HG03108 (cell line): ENCODE measurements around the gene UNC119.
"Not testable (repeated sequence)": the region's sequence is repeated elsewhere in the genome, so short reads cannot be mapped to it uniquely, and the experiment has no call there.

Experiments used
- ATAC-seq: cut with Tn5 transposase; IDR thresholded peaks from one replicate; pipeline ENCODE4 v1.9.1; 2021; ENCODE audit warnings: moderate library complexity; ENCODE audit not compliant: unreplicated experiment

Gene UNC119

DNA sequence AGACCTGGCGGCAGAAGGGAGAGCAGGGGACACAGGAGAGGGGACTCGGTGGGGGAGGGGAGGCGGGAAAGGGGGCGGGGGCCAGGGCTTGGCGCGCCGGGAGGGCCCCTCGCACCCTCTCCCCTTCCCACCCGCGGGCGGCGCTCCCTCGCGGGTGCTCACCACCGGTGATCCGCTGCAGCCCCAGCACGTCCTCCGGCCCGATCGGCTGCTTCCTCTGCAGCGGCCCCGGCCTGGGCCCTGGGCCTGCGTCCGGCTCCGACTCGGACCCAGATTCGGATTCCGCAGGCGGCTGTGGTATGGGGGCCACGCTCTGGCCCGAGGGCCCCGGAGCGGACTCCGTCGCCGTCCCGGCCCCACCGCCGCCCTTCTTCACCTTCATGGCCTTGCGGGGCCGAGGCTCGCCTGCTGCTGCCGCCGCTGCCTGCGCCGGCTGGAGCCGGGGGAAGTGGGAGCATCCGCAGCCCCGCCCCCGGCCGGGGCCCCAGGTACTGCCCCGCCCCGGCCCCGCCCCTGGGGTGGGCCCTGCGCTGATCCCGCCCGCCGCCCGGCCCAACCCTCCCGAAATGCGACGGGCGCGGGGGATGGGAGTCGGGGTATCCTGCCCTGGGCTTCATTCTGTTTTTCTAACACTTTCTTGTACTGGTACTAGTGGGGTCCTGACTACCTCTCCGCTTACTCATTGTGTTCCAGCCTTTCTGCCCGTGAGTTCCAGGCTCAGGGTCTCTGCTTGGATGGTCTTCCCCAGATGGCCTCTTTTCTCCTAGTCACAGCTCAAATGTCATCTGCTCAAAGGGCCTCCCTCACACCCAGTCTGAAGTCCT lies at the start of gene UNC119:
Gene UNC119 (minus strand): TSS at position 449 of the 824 bp plus-strand sequence. CDS start 67 bp downstream, at position 382.
- ATAC-seq: peak; percentile 59

DNA sequence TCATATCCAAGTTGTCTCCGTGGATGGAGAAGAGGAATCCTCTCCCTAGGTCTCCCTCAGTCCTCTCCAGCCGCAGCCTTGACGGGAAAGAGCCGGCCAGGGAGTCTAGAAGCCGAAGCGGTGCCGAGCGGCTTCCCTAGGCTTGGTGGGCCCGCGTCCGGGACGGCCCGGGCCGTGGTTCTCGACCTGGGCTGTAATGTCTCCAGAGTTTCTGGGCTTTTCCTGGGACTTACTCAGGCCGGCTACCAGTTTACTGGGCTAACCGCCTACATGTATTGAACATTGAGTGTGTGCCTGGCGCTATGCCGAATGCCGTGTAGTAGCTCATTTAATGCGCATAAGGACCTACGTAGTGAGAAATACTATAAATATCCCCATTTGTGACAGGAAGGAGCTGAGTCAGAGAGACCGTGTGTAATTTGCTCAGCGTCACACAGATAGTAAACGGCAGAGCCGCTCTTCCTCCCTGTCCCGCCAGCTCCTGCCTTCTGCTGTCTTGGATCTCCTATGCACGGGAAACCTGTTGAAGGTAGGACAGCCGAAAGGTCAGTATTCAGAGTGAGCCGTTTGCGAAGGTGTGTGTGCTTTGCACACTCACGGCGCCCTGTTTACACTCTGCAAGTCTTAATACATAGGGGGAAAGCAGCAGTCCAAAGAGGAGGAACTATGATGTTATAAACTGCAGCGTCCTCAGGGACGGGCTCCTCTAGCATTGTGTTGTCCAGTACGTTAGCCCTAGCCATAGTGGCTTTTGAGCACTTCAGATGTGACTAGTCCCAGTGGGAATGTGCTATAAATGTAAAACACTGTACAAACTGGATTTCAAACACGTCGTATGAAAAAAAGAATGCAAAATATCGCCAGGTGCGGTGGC lies 47.1 kb upstream of the UNC119 start:
- ATAC-seq: peak; percentile 38

DNA sequence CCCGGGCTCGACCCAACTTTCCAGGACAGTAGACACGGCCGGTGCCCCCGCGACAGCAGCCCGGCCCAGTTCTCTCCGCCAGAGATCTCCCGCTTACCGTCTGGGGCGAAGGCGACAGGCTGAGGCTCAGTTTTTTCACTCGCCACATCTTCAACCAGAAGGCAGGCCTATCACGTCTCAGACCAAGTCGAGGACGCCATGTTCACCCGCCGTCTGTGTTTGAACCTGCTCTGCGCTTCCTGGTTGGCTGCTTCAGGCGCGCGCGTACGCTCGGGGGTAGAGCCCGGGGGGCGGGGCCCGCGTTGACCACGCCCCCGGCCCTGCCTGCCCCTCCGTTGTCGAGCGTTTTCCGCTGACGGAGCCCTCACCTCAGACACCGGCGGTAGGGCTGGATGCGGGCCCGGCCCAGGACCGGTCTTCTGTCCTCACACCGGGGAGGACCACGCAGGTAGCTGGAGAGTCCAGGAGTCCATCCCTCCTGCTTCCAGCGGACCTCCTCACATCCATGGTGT lies 46.4 kb upstream of the UNC119 start, which contains the start of gene SPAG5:
Gene SPAG5 (minus strand): TSS at position 227 of the 512 bp plus-strand sequence. CDS start 79 bp downstream, at position 148.
- ATAC-seq: peak; percentile 87

GRCh38 chr17:28598389-28598788 lies 46.0 kb upstream of the UNC119 start:
- no peak for ATAC-seq

- ATAC-seq: no peak
These were observed 45.4 kb upstream of the UNC119 start for GRCh38 chr17:28597606-28598383.

DNA sequence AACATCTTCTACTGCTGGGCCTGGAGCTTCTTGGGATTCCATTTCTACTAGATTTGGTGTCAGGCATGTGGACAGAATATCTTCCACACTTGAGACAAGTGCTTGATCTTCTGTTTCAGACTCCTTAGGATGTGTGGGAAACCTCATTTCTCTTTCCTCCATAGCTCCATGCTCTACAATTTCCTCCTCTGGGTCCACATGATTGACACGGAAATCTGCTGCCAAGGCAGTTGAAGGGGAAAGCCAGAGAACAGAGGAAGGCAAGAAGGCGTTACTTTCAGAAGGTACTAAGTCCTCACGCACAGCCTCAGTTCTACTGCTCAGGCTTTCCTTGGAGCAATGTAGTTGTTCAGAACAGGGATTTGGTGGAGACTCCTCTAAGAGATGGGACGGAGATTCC lies 39.8 kb upstream of the UNC119 start:
- no peak for ATAC-seq

DNA sequence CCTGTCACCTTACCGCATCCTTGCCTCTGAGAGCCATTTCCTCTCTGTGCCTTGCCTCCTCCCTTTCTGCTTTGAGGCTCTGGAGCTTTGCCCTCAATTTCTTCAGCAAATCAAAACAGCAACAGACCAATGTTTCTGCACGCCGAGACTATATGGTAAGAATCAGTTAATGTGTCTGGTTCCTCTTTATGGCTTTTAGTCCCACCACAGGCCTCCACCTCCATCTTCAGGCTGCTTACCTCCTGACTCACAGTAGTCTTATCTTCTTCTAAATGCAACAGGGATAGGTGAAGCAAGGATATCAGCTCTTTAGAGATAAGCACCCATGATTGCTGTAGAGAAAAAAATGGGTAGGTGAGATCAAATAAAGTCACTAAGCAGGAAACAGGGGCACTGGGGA lies 33.4 kb upstream of the UNC119 start:
- no peak for ATAC-seq

DNA sequence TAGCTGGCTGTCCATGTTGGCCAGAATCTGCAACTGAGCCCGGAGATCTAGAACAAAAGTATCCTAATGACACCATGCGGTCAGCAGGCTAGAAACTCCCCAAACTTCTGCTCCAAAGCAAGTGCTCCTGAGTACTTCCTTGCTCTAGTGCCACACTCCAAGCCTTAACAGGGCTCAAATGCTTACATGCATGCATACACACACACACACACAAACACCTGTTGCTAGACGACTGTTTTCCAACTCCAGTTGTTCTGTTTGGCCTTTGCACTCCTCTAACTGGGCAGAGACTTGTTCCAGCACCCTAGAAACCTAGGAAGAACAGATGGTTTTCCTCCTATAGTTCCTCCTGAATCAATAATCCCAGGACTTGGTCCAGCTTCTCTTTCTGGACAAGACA lies 32.0 kb upstream of the UNC119 start:
- no peak for ATAC-seq

DNA sequence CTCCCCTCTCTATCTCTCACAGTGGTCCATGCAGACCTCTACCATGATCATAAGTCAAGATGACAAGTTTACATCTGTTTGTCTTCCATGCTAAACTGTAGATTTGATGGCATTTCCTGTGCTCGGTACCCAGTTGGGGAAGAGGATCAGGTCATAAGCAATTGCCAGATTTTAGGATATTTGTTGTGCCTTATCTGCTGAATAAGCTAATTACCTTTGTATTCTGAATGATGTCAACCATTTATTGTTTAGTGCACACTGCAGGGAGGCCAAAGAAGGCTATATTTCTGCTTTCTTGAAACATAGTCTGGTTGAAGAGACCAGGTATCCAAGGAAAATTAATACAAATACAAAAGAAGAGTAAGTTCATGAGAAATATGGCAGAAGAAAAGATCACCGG lies 30.1 kb upstream of the UNC119 start:
- no peak for ATAC-seq

DNA sequence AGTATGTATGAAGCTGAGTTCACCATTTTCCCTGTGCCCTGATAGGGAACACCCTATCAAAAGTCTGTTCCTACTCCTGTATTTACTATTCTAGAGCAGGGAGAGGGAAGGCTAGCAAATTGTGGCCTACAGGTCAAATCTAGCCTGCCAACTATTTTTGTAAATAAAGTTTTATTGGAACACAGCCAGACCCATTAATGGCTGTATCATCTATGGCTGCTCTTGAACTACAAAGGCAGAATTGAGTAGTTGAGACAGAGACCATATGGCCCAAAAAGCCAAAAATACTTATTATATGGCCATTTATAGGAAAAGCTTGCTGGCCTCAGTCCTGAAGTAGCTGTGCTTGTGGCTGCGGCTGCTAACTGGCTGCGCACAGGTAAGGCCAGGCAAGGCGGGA lies 28.5 kb upstream of the UNC119 start:
- ATAC-seq: no peak

- ATAC-seq: no peak
These were observed 27.1 kb upstream of the UNC119 start for GRCh38 chr17:28579526-28579925.

GRCh38 chr17:28578246-28579195 lies 26.1 kb upstream of the UNC119 start:
- no peak for ATAC-seq

- ATAC-seq: no peak
These were observed 25.0 kb upstream of the UNC119 start for GRCh38 chr17:28577466-28577824.

- ATAC-seq: peak; percentile 84
These were observed 24.5 kb upstream of the UNC119 start, which contains the start of gene ALDOC for GRCh38 chr17:28576758-28577465. Gene ALDOC (minus strand): TSS chr17:28576895. CDS start chr17:28575532, 1,363 bp downstream.

DNA sequence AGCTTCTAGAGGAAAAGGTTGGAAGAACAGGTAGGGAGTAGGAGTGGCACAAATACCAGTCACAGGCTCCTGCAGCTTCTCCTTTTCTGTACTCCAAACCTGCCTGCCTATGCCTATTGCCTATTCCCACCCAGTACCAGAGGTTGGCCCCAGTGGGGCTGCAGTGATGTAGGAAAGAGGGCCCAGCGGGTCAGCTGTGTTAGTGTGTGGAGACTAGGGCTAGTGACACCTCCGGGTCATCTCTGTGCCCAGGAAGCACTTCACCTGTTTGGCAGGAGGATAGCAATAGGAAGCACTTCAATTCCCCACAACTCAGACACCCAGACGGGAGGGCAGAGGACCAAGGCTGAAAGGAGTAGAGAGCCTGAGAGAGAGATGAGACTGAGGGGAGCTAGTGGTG lies 23.6 kb upstream of the UNC119 start:
- not testable (repeated sequence) for ATAC-seq

GRCh38 chr17:28575126-28575795 lies 22.8 kb upstream of the UNC119 start:
- no peak for ATAC-seq

DNA sequence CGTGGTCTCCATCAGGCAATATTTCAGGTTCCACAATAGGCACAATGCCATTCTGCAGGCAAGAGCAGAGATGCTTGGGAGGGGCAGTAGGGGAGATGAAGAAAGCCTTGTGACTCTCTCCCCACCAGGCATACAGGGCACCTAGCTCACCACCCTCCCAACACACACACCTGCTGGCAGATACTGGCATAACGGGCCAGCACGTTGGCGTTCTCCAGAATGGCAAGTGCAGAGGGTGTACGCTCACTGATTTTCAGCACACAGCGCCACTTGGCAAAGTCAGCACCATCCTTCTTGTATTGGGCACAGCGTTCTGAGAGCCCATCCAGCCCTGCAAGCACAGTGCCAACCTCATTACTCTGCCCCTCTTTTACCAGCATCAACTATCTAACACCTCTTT lies 22.1 kb upstream of the UNC119 start:
- ATAC-seq: no peak

- no peak for ATAC-seq
These were observed 21.6 kb upstream of the UNC119 start for GRCh38 chr17:28573966-28574480.
